Measurements from ENCODE around the gene ZNF805. TPM values are rescaled to one million over a fixed set of nuclear protein-coding genes. Genes with fewer than 3 reads are reported as not detected.
"Not testable (repeated sequence)": the region's sequence is repeated elsewhere in the genome, so short reads cannot be mapped to it uniquely, and the experiment has no call there.

The ZNF805 gene
- polyA plus RNA-seq, 12 donors = 4.3 to 6.2 (median 5.6) TPM; not detected in 2

DNA sequence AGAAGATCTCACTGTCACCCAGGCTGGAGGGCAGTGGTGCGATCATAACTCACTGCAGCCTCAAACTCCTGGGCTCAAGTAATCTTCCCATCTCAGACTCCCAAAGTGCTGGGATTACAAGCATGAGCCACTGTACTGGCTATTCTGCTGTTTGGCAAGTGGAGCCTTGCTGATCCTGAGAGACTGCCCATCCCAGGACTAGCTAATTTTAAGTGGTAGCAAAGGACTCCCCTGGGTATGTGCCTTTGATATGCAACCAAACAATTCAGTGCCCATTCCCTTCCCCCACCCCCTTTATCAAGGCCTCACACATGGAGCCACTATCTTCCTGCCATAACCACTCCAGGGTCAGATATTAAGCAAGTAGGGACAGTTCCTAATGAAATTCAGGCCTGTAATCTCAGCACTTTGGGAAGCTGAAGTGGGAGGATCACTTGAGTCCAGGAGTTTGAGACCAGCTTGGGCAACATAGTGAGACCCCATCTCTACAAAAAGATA, 22.9 kb downstream of the ZNF805 start:
- DNase-seq = no peak

DNA sequence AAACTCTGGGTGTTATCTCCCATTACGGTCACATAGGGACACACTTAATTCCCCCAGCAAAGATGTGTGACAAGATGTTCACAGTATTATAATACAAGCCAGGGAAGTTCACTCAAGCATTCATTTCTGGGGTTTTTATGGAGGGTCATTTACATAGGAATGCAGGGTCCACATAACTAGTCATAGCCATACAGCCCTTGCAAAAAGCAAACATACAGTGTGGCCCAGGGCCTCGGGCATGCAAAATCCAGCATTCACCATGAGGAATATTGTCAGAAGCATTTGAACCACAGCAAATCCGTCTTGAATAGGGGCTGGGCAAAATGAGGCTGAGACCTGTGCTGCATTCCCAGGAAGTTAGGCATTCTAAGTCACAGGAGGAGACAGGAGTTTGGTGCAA, 26.9 kb downstream of the ZNF805 start:
- DNase-seq = no peak

DNA sequence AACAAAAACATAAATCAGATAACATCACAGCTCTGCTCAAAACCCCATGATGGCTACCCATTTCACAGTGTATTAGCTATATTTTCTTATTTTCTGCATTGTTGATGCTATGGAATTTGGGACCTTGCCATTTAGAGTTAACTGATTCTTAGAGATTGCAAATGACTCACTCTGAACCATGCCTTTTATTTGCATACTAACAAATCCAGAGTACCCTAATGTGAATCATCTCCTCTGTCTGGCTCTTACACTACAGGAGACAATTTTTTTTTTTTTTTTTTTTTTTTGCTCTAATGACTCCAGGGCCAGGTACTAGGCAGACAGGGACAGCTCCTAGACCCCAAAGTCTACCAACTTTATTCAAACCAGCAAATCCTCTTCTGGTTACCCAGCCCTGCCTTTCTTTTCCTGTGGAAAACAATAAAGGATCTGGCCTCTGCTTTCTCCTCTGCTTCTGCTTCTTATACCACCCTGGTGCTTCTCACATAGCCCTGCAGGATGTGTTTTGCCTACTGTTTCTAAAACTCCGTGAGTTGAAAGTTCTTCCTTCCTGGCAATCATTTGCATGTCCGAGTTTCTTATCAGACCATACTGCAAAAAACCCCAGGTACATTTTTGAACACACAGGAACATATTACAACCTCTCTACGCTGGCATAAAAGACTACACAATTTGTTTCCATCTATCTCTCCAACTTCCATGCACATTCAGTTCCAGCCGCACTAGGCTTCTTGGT, 29.3 kb downstream of the ZNF805 start:
- DNase-seq = no peak

DNA sequence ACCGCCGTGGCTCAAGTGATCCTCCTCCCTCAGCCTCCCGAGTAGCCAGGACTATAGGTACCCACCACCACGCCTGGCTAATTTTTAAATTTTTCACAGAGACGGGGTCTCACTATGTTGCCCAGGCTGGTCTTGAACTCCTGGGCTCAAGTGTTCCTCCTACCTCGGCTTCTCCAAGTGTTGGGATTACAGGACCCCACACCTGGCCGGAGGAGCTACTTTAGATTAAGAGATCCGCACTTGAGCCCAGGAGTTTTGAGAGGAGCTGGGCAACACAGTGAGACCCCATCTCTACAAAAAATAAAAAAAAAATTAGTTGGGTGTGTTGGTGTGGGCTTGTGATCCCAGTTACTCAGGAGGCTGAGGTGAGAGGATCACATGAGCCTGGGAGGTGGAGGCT, 30.8 kb downstream of the ZNF805 start:
- DNase-seq = no peak

DNA sequence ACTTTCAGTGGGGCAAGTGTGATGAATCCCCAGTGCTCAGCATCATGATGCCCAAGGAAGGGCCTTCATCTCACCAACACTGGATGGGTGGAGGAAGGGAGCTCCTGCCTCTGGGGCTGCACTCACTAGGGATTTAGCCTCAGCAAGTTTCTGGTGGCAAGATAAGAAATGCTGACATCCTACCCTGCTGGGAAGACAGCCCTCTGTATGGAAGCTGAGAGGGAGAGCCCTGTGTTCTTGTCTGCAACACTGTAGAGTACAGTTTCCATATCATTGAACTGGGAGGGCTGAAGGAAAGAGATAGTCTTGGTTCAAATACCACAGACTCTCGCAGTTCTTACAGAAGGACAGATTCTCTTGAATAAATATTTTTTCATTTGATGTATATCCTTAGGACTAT, 32.6 kb downstream of the ZNF805 start:
- DNase-seq = no peak

DNA sequence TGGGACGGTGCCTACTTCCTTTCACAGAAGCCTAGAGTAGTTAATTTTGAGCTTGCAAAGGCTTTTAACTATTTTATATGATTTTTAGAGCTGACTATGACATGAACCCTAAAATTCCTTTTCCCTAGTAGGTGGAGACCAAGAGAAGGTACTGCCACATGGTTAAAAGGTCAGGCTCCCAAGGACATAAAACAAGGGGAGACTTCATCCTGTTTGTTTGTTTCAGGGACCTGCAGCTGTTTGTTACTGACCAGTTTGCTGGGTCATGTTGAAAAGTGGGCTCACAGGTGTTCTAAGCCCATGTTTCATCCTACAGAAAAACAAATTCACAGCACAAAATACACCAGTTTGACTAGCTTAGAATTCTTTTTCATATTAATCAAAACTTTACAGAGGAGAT, 36.0 kb downstream of the ZNF805 start:
- DNase-seq = no peak

DNA sequence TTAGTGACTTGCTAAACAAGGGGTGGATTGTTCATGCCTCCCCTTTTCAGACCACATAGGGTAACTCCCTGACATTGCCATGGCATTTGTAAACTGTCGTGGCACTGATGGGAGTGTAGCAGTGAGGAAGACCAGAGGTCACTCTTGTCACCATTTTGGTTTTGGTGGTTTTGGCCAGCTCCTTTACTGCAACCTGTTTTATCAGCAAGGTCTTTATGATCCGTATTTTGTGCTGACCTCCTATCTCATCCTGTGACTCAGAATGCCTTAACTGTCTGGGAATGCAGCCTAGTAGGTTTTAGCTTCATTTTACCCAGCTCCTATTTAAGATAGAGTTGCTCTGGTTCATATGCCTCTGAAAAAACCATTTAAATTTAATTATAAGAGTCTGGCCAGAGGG, 38.0 kb downstream of the ZNF805 start:
- DNase-seq = not testable (repeated sequence)

DNA sequence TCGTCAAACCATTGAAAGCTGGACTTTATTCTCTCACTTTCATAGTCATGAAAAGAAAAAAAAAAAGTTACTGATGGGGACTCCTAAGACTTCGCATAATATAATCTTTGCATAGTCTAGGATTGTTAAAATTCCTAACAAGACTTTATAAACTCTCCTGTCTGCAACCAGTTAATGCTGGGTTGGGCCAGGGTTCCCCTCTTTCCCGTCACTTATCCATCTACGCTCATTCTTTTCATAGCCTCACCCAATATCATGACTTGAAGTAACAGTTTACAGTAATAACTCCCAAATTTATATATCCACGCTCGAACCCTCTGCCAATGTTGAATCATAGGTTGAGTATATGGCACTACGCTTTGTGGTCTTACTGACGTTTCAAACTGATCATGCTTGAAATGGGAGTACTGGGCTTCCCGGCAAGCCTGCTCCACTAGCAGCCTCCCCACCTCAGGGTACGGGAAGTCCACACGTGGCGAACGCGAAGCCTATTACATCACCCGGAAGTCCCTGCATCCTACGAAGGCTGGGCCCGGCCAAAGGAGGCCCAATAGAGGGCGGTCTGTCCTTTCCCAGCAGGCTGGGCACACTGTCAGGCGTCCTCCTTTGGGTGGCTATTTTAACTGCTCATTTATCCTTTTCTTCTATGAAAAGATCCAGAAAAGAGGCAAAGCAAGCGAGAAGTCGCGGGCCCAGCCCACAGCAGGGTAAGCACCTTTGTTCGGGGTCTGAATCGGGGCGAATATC, 39.2 kb downstream of the ZNF805 start:
- peak; percentile 97 for DNase-seq

DNA sequence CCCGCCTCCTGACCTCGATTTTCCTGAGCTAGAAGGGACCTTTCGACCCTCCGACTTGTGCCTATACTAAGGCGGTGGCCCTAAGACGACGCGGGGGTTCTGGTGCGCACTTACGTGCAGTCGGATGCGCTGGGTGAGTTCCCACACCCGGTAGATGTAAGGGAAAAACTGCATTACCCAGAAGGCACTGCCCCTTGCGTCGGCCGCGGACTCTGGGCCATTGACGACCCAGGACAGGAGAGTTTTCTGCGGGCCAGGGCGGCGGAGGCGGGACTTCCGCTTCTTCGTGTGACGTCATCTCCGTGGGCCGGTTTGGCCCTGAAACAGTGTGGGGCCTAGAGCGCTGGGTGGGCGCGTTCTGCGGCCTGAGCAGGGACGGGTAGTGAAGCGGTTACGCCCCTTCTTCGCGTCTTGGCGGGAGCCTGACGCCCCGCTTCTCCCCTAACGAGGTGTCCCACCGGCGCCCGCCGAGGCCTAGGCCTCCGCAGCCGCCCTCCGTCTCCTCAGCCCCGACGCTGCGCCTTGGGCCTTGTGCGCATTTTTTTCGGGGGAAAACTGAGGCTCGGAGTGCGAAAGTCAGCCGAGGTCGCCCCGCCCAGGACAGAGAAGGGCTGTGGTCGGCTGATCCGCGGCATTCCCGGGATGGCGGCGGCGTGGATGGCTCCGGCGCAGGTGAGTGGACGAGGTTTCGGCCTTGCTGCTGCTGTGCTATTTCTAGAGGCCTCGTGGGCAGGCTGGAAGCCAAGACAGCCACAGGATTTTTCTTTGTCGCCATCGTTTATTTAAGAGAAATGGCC, 39.9 kb downstream of the ZNF805 start, which contains the start of gene ZNF460:
TSS of gene ZNF460 (plus strand) at position 321 of the 797 bp plus-strand sequence. CDS start at position 643, 322 bp downstream.
- peak; percentile 99 for DNase-seq

DNA sequence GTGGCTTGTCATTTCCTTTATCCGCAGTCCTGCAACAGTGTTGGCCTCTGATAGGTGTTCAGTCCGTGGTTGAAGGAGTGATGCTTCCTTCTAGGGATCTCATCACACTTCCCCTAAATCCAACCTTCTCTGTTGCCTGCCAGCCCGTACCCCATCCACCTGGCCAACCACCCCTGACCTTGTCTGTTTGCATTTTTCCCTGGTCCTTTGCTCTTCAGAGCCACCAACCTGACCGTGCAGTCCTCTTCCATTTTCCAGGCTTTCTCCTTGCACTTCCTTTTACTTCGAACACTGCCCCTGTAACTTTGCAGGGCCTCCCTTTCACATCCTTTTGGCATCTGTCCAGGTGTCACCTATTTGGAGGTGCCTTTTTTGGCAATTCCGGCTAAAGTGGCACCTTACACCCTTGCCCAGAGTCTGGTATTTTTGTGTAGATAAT, 40.5 kb downstream of the ZNF805 start:
- DNase-seq = peak; percentile 32

DNA sequence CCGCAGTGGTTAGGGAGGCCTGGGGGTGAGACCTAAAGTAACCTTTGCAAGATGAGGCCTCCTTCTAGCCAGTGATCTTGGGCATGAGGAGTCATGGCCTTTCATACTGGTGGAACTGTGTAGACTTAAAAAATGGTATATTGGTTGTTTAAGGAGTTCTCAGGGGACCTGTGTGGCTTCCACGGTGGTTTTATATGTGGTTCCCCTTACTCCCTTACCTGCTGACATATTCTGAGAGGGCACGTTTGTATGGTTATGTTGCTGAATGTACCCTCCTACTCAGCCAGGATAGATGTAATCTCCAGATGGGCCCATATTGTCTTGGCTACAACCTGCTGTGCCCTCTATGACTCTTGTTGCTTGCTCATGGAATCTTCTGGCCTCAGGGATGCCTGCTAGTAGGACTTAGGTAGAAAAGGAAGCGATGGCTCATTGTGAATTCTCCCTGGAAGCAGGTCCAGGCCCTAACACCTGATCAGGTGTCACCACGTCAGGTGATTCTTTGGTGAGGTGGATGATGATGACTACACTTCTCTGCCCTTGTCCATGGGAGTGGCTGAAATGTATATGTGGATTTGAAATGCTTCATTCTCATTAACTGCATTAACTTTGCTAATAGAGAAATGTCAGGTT, 41.7 kb downstream of the ZNF805 start:
- DNase-seq = no peak

DNA sequence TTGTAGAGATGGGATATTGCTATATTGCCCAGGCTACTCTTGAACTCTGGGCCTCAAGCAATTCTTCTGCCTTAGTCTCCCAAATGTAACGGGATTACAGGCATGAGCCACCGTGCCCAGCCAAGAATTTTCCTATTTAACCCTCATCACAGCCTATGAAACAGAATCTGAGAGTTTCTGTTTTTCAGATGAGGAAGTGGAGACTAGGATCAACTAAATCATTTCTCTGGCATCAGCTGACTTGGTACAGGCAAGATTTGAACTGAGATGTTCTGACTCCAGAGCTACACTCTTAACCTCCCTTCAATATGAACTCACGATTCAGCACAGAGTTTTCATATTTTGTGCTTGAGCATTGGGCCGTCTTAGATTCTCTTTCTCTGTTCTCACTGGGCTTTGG, 47.9 kb downstream of the ZNF805 start:
- DNase-seq = no peak

DNA sequence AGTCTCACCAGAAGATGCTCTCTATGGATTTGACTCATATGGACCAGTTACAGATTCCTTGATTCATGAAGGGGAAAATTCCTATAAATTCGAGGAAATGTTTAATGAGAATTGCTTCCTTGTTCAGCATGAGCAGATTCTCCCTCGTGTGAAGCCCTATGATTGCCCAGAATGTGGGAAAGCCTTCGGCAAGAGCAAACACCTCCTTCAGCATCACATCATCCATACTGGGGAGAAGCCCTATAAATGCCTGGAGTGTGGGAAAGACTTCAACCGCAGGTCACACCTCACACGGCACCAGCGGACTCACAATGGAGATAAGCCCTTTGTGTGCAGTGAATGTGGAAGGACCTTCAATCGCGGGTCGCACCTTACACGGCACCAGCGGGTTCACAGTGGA, 50.5 kb downstream of the ZNF805 start:
- DNase-seq = no peak

DNA sequence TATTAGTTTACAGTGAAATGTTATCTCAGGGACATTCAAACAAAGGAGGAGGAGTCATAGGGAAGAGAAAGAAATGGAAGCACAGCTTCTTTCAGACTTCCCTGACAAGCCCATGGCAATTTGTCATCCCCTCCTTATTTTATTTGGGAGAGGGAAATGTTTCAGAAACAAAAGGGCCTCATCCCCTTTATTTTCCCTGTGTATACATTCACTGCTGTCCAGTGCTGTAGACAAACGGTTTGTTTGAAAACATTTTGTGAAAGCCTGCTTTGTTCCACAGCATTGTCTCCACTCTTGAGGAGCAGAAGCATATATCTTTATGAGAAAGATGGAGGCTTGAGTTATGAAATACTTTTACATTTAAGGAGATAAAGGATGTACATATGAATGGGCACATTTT, 52.1 kb downstream of the ZNF805 start:
- DNase-seq = no peak

DNA sequence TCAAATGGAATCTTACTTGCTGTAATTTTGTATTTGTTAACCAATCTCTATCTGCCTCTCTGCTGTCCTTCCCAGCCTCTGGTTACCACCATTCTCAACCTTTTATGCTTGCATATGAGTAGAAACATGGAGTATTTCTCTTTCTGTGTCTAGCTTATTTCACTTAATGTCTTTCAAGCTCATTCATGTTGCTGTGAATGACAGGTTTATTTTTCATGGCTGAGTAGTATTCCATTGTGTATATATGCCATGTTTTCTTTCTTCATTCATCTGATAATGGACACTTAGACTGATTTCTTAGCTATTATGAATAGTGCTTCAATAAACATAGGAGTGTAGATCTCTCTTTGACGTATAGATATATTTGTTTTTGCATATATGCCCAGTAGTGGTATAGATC, 53.3 kb downstream of the ZNF805 start:
- no peak for DNase-seq

DNA sequence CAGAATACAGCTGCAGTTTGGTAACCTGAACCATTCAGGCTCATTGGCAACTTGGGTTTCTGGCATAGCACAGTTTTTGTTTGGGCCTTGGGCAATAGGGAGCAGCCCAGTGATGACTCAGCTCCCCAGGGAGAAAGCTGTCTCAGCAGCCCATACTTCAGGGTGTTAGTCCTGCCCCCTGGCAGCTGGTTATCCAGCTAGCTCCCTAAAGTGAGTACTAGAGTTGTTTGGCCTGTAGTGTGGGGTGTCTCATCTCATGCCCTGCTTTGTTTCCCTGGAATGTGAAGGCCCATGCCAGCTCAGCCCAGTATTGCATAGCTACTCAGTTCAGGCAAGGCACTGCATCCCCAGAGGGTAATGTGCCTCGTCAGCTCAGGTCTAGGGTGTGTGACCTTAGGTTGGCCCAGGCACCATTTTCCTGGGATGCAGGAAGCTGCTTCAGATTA, 61.6 kb downstream of the ZNF805 start:
- no peak for DNase-seq

DNA sequence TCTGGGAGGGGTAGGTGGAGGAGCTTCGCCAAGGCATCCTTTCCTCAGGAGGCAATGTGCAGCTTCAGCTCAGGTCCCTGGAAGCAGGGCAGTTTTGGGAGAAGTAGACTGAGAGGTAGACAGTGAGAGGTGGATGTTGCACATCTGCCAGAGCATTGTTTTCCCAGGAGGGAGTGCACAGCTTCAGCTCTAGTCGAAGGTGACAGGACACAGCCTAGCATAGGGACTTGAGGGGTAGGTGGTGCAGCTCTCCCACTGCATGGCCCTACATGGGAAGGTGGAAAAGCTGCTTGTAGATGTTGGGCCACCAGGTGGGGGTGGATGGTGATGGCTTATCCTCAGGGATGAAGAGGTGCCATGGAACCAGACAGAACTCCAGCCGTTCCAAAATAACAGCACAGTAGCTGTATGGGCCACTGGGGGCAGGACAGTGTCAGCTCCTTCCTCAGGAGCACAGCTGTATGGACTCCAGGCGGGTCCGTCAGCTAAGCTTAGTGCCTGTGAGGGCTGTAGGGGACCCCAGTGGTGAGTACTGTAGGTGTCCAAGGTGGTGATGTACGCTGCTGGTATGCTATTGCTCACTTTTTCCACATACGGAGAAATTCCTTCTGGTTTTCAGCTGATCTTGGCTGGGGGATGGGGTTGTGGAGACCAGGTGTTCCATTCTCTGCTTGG, 62.4 kb downstream of the ZNF805 start:
- no peak for DNase-seq
